Kidney epithelial cell (primary cell): Measurements from ENCODE around the gene AXIN1. TPM values are rescaled to one million over a fixed set of nuclear protein-coding genes. Genes with fewer than 3 reads are reported as not detected.

Source experiments
- DNase-seq: peaks from one replicate; pipeline ENCODE4 v3.0.0-alpha.2; 2010; ENCODE audit warnings: low read depth
- H3K27me3 ChIP-seq: 2 replicates; pipeline ENCODE4 v1.6.0; 2011; ENCODE audit warnings: low read length; ENCODE audit not compliant: control insufficient read depth, insufficient read depth
- H3K36me3 ChIP-seq: 2 replicates; pipeline ENCODE4 v1.5.1; 2011; ENCODE audit warnings: low read length; ENCODE audit not compliant: control insufficient read depth, insufficient read depth
- H3K4me3 ChIP-seq: 2 replicates; pipeline ENCODE4 v1.5.1; 2011; ENCODE audit warnings: low read depth, mild to moderate bottlenecking, control low read depth, low read length
- CTCF ChIP-seq: IDR thresholded peaks from 2 replicates; pipeline ENCODE4 v1.5.1; 2011; ENCODE audit warnings: mild to moderate bottlenecking, moderate library complexity, low read length, control low read depth, inconsistent platforms; ENCODE audit not compliant: insufficient read depth, poor library complexity, severe bottlenecking
- total RNA-seq: library from RNA; depleted of rRNA; stranded (reverse); fragments of >200 nt; gene quantifications from 2 replicates; pipeline ENCODE4 v1.2.3, GENCODE V29; 2015

Gene AXIN1
- total RNA-seq, 1 donor from 2014 or later: 43.0 TPM

DNA sequence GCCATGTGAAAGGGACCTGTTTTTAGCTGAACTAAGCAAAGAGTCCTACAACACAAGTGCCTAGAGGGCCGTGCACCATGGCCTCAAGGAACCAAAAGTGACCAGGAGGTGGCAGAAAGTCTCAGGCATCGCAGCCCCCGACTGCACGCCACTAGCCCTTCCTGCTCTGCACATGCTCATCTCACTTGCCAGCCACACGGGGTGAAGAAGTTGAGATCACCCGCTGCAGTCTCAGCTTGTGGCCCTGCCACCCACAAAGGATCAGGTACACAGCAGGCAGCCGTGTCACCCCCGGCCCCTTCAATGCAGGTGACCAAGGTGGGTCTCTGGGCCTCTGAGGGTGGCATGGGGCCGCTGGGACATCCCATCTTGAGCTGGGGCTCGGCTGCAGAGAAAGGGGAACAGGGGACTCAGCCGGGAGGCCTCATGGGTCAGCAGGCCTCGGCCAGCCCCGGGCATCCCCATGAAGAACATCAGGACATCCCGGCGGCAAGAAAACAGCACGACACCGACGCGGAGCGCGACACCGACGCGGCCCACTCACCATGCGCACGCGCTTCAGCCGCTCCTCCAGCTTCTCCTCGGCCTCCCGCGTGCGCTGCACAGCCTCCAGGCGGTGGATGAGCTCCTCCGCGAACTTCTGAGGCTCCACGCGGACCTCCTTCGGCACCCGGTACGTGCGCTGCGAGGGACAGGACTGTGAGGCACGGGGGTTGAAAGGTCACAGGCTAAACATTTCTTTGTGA lies 48.6 kb downstream of the AXIN1 start:
- TF ChIP-seq CTCF: no peak
- H3K27me3 ChIP-seq: no peaks in the 10 kb centered on the region
- no peak for DNase-seq
- no peak overlapping the region for H3K4me3 ChIP-seq
- no peaks in the 10 kb centered on the region for H3K36me3 ChIP-seq

- H3K4me3 ChIP-seq: no peak overlapping the region
- no peaks in the 10 kb centered on the region for H3K36me3 ChIP-seq
- no peak for DNase-seq
- TF ChIP-seq CTCF: no peak
- H3K27me3 ChIP-seq: no peaks in the 10 kb centered on the region
Measured at GRCh38 chr16:301950-302349, 50.6 kb downstream of the AXIN1 start.

GRCh38 chr16:301235-301634 lies 51.3 kb downstream of the AXIN1 start:
- Histone ChIP-seq H3K36me3 (no peaks in the 10 kb centered on the region), H3K4me3 (no peak overlapping the region), H3K27me3 (no peaks in the 10 kb centered on the region)
- TF ChIP-seq CTCF: no peak
- no peak for DNase-seq

GRCh38 chr16:297832-298231 lies 54.7 kb downstream of the AXIN1 start:
- no peak for DNase-seq
- Histone ChIP-seq H3K36me3 (no peaks in the 10 kb centered on the region), H3K4me3 (no peak overlapping the region), H3K27me3 (no peaks in the 10 kb centered on the region)
- no peak for TF ChIP-seq CTCF

DNA sequence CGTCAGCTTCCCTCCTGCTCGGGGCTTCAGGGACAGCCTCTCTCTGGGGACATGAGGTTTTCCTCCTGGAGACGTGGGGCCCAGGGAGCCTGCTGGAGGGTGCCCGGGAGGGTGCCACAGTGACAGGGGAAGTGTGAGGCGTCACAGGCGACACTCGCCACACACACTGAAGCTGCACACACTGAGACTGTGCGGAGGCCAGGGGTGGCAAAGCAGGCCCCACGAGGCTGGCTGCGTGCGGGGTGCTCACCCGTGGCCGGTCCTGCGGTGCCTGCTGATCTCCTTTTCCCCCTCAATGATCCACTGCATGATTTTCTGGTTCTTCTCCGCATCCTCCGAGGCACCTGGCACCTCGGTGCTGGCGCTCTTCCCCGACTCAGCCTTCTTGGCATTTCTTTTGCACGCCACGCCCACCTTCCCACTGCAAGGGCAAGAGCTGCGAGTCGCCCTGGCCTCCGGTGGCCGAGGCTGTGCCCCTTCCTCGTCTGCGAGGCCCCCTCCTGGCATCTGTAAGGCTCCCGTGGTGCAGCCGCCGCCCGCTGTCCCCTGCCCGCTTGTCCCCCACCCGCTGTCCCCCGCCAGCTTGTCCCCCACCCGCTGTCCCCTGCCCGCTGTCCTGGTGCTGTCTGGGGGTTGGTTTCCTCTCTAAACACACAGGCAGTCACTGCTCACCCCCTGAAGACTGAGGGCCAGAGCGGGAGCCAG lies 55.6 kb downstream of the AXIN1 start:
- DNase-seq: no peak
- Histone ChIP-seq H3K36me3 (no peaks in the 10 kb centered on the region), H3K4me3 (no peak overlapping the region), H3K27me3 (no peaks in the 10 kb centered on the region)
- TF ChIP-seq CTCF: no peak
